BE2C (cell line): ENCODE results near the gene PIGL.

Experiments used
- DNase-seq: peaks from one replicate; pipeline ENCODE4 v3.0.0-alpha.2; 2020
- H3K27me3 ChIP-seq: fragments of 250-450 bp; sonication (Bioruptor Pico); 2 replicates; pipeline ENCODE4 v1.5.1; 2020; ENCODE audit warnings: mild to moderate bottlenecking
- H3K36me3 ChIP-seq: fragments of 250-450 bp; sonication (Bioruptor Pico); 2 replicates; pipeline ENCODE4 v1.5.1; 2020; ENCODE audit warnings: mild to moderate bottlenecking
- H3K4me1 ChIP-seq: fragments of 250-450 bp; sonication (Bioruptor Pico); 2 replicates; pipeline ENCODE4 v1.5.1; 2020
- H3K4me3 ChIP-seq: 2 replicates; pipeline ENCODE4 v1.5.1; 2011; ENCODE audit warnings: low read depth, low read length
- H3K9me3 ChIP-seq: fragments of 250-450 bp; sonication (Bioruptor Pico); 2 replicates; pipeline ENCODE4 v1.5.1; 2020
- CTCF ChIP-seq: IDR thresholded peaks from 2 replicates; pipeline ENCODE4 v1.5.1; 2012; ENCODE audit warnings: mild to moderate bottlenecking, low read depth, low read length

The PIGL gene

GRCh38 chr17:16319969-16320368 is 103.0 kb downstream of the PIGL start:
- no peaks in the 10 kb centered on the region for H3K27me3 ChIP-seq
- TF ChIP-seq CTCF, result no peak
- no peaks in the 10 kb centered on the region for H3K9me3 ChIP-seq
- H3K4me3 ChIP-seq, result no peak overlapping the region
- H3K36me3 ChIP-seq, result no peaks in the 10 kb centered on the region
- H3K4me1 ChIP-seq, result no peaks in the 10 kb centered on the region
- no peak for DNase-seq

- Histone ChIP-seq H3K4me1 (no peaks in the 10 kb centered on the region), H3K36me3 (no peaks in the 10 kb centered on the region), H3K9me3 (no peaks in the 10 kb centered on the region), H3K27me3 (no peaks in the 10 kb centered on the region), H3K4me3 (no peak overlapping the region)
- DNase-seq, result no peak
- no peak for TF ChIP-seq CTCF
Observed at GRCh38 chr17:16322636-16323035, 105.6 kb downstream of the PIGL start.

GRCh38 chr17:16325964-16326363 is 109.0 kb downstream of the PIGL start:
- Histone ChIP-seq H3K4me3 (no peak overlapping the region), H3K36me3 (no peaks in the 10 kb centered on the region)

GRCh38 chr17:16327018-16327417 is 110.0 kb downstream of the PIGL start:
- no peaks in the 10 kb centered on the region for H3K4me1 ChIP-seq
- no peaks in the 10 kb centered on the region for H3K27me3 ChIP-seq
- H3K4me3 ChIP-seq, result no peak overlapping the region
- H3K36me3 ChIP-seq, result no peaks in the 10 kb centered on the region
- no peak for DNase-seq
- H3K9me3 ChIP-seq, result no peaks in the 10 kb centered on the region
- no peak for TF ChIP-seq CTCF

More at GRCh38 chr17:16325964-16326363, 109.0 kb downstream of the PIGL start:
- no peak for DNase-seq
- no peaks in the 10 kb centered on the region for H3K27me3 ChIP-seq
- TF ChIP-seq CTCF, result no peak
- H3K9me3 ChIP-seq, result no peaks in the 10 kb centered on the region
- H3K4me1 ChIP-seq, result no peaks in the 10 kb centered on the region

- no peak for DNase-seq
Observed at GRCh38 chr17:16328997-16329396, 112.0 kb downstream of the PIGL start.

More at GRCh38 chr17:16328997-16329396, 112.0 kb downstream of the PIGL start:
- Histone ChIP-seq H3K36me3 (no peaks in the 10 kb centered on the region), H3K27me3 (no peaks in the 10 kb centered on the region), H3K9me3 (no peaks in the 10 kb centered on the region), H3K4me3 (no peak overlapping the region), H3K4me1 (no peaks in the 10 kb centered on the region)
- TF ChIP-seq CTCF, result peak; percentile 21
